Measurements from ENCODE around the gene CNTN6.

The CNTN6 gene

GRCh38 chr3:1172644-1173043 lies 79.8 kb downstream of the CNTN6 start:
- no peak for DNase-seq (ENCODE audit: low read depth in 2 of 2)

DNA sequence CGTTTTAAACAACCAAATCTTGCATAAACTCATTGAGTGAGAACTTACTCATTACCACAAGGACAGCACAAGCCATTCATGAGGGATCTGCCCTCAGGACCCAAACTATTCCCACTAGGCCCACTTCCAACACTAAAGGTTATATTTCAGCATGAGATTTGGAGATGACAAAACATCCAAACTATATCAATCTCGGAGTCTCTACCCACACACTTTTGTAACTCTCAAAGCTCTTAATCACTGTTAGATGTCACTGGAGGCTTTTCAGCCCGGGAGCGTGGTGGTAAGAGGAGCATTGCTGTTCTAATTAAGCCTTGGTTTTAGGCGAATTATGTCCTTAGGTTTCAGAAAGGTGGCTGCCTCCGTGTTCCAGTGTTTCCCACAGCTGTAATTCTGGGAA lies 86.3 kb downstream of the CNTN6 start:
- no peak for DNase-seq (ENCODE audit: low read depth in 2 of 2)

DNA sequence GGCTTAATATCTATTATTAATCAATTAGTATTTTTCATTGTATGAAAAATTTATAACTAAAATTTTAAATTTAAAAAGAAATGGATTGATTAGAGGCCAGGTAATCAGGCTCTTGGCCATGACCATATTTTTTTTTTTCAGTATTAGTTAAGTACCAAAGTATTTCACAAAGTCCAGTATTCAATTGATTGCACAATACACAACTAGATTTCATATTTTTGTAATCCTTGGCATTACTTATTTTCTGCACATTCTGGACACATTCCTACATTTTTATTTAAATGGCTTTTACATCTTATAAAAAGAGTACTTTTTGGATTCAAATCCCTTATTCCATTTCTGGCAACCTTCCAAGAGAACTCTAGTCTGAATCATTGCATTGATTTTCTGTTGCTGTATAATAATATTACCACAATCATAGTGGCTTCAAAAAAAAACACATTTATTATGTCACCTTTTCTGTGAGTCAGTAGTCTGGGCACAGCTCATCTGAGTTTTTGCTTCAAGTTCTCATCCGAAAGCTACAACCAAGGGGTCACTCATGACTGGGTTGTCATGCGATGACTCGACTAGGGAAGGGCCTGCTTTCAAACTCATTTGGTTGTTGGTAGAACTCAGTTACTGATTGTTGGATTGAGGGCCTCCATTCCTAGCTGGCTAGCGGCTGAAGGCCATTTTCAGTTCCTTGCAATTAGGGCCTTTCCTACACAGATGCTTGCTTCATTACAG lies 90.7 kb downstream of the CNTN6 start:
- no peak for DNase-seq (ENCODE audit: low read depth in 2 of 2)

- DNase-seq (ENCODE audit: low read depth in 2 of 2) = no peak
Observed at GRCh38 chr3:1190569-1190968, 97.7 kb downstream of the CNTN6 start.

- no peak for DNase-seq (ENCODE audit: low read depth in 2 of 2)
Observed at GRCh38 chr3:1191026-1191425, 98.2 kb downstream of the CNTN6 start.

GRCh38 chr3:1195947-1196346 lies 103.1 kb downstream of the CNTN6 start:
- no peak for DNase-seq (ENCODE audit: low read depth in 2 of 2)

DNA sequence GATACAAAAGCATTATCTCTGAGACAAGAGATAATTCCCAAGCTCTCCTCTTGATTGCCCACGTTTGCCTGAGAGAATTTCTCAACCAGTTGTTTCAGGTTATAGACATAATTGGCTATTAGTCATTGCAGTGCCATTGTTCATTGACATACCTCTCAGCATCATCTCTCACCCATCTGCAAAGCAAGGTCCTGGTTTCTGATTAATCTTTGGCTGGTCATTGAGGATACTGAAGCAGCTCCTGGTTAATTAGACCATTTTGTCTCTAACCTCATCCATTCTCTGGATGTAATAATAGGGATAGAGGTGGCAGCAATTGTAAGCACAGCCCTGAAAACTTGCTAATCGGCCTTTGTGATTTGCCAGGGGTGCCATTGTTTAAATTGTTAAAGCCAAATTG lies 104.2 kb downstream of the CNTN6 start:
- DNase-seq (ENCODE audit: low read depth in 2 of 2) = no peak

GRCh38 chr3:1200371-1200770 lies 107.5 kb downstream of the CNTN6 start:
- no peak for DNase-seq (ENCODE audit: low read depth in 2 of 2)

- no peak for DNase-seq (ENCODE audit: low read depth in 2 of 2)
Observed at GRCh38 chr3:1207904-1208303, 115.1 kb downstream of the CNTN6 start.

DNA sequence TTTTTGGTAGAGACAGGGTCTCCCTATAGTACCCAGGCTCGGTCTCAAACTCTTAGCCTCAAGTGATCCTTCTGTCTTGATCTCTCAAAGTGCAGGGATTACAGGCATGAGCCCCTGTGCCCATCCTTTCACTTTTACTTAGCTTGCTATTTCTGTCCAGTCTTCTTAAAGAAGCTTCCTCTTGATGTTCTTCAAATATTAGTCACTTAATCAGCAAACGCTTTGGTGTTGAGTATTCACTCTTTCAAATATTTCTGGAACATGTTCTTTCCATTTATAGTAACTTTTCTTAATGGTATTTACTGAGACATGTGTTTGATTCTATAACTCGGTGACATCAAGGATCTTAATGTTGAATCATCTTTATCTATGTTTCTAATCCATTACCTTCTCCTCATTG lies 122.1 kb downstream of the CNTN6 start:
- no peak for DNase-seq (ENCODE audit: low read depth in 2 of 2)

- DNase-seq (ENCODE audit: low read depth in 2 of 2) = no peak
Observed at GRCh38 chr3:1216856-1217255, 124.0 kb downstream of the CNTN6 start.

DNA sequence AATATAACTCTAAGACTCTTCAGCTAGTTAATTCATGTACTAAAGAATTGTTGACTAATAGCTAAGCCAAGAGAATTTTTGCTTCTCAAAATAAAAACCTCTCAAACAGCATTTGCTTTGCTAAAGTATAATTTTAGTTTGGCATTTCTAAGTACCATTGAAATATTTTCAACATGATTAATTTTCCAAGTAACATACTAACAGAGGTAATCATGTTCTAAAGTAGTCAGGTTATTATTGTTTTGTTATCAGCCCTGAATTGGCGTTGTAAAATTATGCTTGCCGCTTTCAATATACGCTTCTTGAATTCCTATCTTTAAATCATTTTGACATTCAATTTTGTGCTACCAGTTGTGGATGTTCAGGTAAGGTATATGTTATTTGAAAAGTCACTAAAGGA lies 134.3 kb downstream of the CNTN6 start:
- no peak for DNase-seq (ENCODE audit: low read depth in 2 of 2)

DNA sequence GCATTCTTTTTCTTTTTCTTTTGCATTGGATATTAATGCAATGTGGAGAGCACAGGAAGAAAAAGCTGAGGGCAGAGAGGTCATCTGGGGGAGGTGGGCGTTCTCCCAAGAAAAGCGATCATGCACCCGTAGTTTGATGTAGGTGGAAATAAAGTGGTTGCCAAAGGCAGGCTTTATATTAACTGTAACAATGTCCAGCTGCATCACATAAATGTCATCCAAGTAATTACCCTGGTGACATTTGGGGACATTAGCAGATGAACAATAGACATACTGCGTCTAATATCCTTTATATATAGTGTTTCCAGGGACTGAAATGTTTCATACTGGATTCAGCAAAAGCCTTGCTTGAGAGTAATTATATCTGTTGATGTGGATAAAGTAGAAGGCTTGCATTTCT lies 135.5 kb downstream of the CNTN6 start:
- DNase-seq (ENCODE audit: low read depth in 2 of 2) = no peak

GRCh38 chr3:1230920-1231319 lies 138.1 kb downstream of the CNTN6 start:
- DNase-seq (ENCODE audit: low read depth in 2 of 2) = no peak

GRCh38 chr3:1232276-1232675 lies 139.5 kb downstream of the CNTN6 start:
- DNase-seq (ENCODE audit: low read depth in 2 of 2) = no peak

GRCh38 chr3:1235526-1236120 lies 142.8 kb downstream of the CNTN6 start:
- DNase-seq (ENCODE audit: low read depth in 2 of 2) = no peak

DNA sequence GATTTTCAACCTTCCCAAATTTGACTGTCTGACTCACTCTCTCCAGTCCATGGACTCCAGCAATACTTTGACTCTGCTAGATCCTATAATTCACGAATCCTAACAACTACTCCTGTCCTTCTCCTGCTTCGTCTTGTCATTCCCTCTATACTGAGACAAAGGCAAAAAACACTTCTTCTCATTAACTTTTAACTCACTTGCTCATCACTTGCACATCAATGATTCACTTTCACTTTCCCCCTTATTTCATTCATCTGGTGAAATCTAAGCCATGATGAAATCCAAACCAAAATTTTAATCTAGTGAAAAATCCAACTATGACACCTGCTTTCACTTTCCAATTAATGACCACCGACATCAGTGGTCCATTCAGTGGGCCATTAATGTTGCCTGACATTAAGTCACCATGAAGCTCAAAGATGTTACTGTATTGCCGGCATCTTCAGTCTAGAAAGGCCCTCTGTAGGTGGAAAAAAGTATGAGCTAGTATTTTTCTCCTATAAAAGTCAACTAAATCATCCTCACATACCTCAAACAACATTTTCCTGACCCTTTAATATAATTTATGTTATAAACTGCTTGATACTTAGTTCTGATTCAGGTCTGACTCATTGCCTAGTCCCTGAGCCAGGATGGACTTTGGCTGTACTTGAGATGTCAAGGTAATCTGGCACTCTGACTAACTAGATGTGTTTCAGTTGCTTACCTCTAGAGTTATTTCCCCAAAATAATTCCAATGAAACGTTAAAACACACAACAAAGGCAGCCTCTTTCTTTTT lies 158.6 kb downstream of the CNTN6 start:
- DNase-seq (ENCODE audit: low read depth in 2 of 2) = no peak

DNA sequence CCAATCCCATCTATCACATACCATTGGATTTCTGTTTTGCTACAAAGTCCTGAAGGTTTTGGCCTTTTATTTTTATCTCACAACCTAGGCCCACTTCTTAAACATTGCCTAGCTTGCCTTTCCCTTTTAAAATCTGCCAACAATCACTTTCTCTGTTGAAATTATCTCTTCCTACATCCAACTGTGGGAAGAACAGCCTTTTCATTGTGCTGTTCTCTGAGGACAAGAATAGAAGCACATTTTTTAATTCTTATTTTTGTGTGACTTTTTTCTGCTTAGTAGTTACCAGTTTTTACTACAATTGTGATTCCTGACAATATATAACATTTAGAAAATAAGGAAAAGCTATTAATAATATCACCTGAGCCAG lies 159.2 kb downstream of the CNTN6 start:
- no peak for DNase-seq (ENCODE audit: low read depth in 2 of 2)

DNA sequence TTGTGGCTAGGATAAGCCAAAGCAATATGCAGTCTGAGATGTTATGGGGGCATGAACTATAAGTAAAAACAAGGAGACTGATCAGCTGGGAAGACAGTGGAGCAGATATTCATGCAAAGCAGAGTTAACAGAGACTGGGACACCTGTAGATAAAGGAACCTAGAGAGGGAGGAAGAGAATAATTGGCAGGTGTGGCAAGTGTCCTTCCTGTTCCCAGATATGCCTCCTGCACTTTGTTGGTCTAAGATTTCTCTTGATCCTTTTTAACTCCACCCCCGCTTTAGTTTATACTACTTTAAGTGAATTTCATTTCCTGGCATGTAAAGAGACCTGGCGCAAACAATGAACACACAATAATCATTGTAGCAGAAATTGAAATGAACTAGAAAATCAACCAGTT lies 169.4 kb downstream of the CNTN6 start:
- no peak for DNase-seq (ENCODE audit: low read depth in 2 of 2)

DNA sequence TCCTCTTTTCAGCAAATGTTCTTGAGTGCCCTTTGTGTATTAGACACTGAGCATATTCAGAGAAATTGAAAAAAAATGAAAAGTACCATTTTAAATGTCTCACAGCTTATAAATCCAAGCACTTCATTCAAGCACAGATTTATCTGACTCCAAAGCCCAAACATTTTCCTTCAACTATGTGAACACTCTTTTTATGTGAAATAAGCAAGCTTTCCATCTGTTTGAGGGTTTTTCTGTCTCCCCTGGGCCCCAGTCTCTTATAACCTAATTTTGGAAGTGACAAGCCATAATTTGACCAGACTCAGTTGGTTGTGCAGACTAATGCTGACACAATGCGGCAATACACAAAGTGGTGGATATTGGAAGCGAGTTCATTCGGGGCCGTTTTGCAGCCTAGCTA lies 170.3 kb downstream of the CNTN6 start:
- no peak for DNase-seq (ENCODE audit: low read depth in 2 of 2)

DNA sequence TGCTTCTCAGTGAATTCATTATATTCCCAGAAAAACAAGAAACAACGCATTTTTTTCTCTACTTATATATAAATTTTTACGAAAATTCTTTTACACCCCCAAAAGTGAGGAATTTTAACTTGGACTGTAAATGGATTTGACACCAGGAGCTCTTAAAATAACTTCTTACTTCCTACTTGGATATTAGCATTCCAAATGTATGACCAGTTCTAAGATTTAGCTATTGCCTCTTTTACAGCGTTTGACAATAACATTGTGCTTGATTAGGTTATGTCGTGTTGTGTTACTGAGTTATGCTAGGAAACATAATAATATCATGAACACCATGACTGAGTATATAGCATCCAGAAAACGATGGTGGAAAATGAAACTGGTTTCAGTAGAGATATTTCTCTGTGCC lies 177.0 kb downstream of the CNTN6 start:
- DNase-seq (ENCODE audit: low read depth in 2 of 2) = no peak

GRCh38 chr3:1272546-1273265 lies 179.9 kb downstream of the CNTN6 start:
- no peak for DNase-seq (ENCODE audit: low read depth in 2 of 2)

- no peak for DNase-seq (ENCODE audit: low read depth in 2 of 2)
Observed at GRCh38 chr3:1275495-1275894, 182.7 kb downstream of the CNTN6 start.
